HepG2 (cell line): ENCODE measurements around the gene AQP11. TPM values are rescaled to one million over a fixed set of nuclear protein-coding genes. Genes with fewer than 3 reads are reported as not detected.

Experiments
- CEBPG ChIP-seq: IDR thresholded peaks from 2 replicates; pipeline ENCODE4 v1.6.1; 2016
- ERF ChIP-seq: IDR thresholded peaks from 2 replicates; pipeline ENCODE4 v1.6.1; 2018; ENCODE audit warnings: missing biosample characterization, missing genetic modification reagents
- HBP1 ChIP-seq: IDR thresholded peaks from 2 replicates; pipeline ENCODE4 v1.6.1; 2016; ENCODE audit warnings: low read depth, control low read depth
- HIVEP1 ChIP-seq: sonication (generic); formaldehyde crosslinking; IDR thresholded peaks from 2 replicates; pipeline ENCODE4 v1.4.0; 2020; ENCODE audit warnings: mild to moderate bottlenecking, missing genetic modification reagents
- HMGXB3 ChIP-seq: sonication (generic); formaldehyde crosslinking; IDR thresholded peaks from 2 replicates; pipeline ENCODE4 v1.4.0; 2020; ENCODE audit warnings: missing genetic modification reagents, borderline replicate concordance
- MEIS2 ChIP-seq: sonication (generic); formaldehyde crosslinking; IDR thresholded peaks from 2 replicates; pipeline ENCODE4 v1.9.0; 2021; ENCODE audit warnings: mild to moderate bottlenecking, missing genetic modification reagents
- MIER2 ChIP-seq: IDR thresholded peaks from 2 replicates; pipeline ENCODE4 v1.6.1; 2016; ENCODE audit warnings: missing biosample characterization, missing genetic modification reagents
- NCOA1 ChIP-seq: sonication (generic); formaldehyde crosslinking; IDR thresholded peaks from 2 replicates; pipeline ENCODE4 v1.9.0; 2021; ENCODE audit warnings: missing genetic modification reagents
- NFIC ChIP-seq: IDR thresholded peaks from 2 replicates; pipeline ENCODE4 v1.6.1; 2012; ENCODE audit warnings: mild to moderate bottlenecking, low read length, inconsistent platforms
- PAF1 ChIP-seq: IDR thresholded peaks from 2 replicates; pipeline ENCODE4 v1.6.1; 2016; ENCODE audit warnings: missing genetic modification reagents, missing compliant biosample characterization
- PAWR ChIP-seq: sonication (generic); formaldehyde crosslinking; IDR thresholded peaks from 2 replicates; pipeline ENCODE4 v1.4.0; 2020; ENCODE audit warnings: missing genetic modification reagents, mild to moderate bottlenecking, borderline replicate concordance
- PCBP1 ChIP-seq: fragments of 200-400 bp; formaldehyde crosslinking; IDR thresholded peaks from 2 replicates; pipeline ENCODE4 v1.6.1; 2017; ENCODE audit warnings: mild to moderate bottlenecking, low read depth, low read length, borderline replicate concordance
- STAT6 ChIP-seq: sonication (generic); formaldehyde crosslinking; IDR thresholded peaks from 2 replicates; pipeline ENCODE4 v1.4.0; 2020; ENCODE audit warnings: missing genetic modification reagents, mild to moderate bottlenecking, borderline replicate concordance
- ZBTB1 ChIP-seq: sonication (generic); formaldehyde crosslinking; IDR thresholded peaks from 2 replicates; pipeline ENCODE4 v1.4.0; 2020; ENCODE audit warnings: missing genetic modification reagents, borderline replicate concordance
- ZFYVE20 ChIP-seq: sonication (generic); formaldehyde crosslinking; IDR thresholded peaks from 2 replicates; pipeline ENCODE4 v1.8.0; 2023; ENCODE audit warnings: low read depth, mild to moderate bottlenecking, moderate library complexity, missing genetic modification reagents, borderline replicate concordance
- ZKSCAN5 ChIP-seq: sonication (generic); formaldehyde crosslinking; IDR thresholded peaks from 2 replicates; pipeline ENCODE4 v1.5.1; 2020; ENCODE audit warnings: mild to moderate bottlenecking, missing genetic modification reagents
- ZKSCAN8 ChIP-seq: IDR thresholded peaks from 2 replicates; pipeline ENCODE4 v1.6.1; 2016; ENCODE audit warnings: borderline replicate concordance, missing genetic modification reagents, missing compliant biosample characterization
- ZNF331 ChIP-seq: sonication (generic); formaldehyde crosslinking; IDR thresholded peaks from 2 replicates; pipeline ENCODE4 v1.4.0; 2020; ENCODE audit warnings: missing genetic modification reagents
- ZNF382 ChIP-seq: sonication (generic); formaldehyde crosslinking; IDR thresholded peaks from 2 replicates; pipeline ENCODE4 v1.5.0; 2020; ENCODE audit warnings: missing genetic modification reagents, mild to moderate bottlenecking, borderline replicate concordance
- ZNF484 ChIP-seq: sonication (generic); formaldehyde crosslinking; IDR thresholded peaks from 2 replicates; pipeline ENCODE4 v1.5.1; 2020; ENCODE audit warnings: mild to moderate bottlenecking, low read depth, missing genetic modification reagents, borderline replicate concordance
- ZNF619 ChIP-seq: sonication (generic); formaldehyde crosslinking; IDR thresholded peaks from 2 replicates; pipeline ENCODE4 v1.4.0; 2020; ENCODE audit warnings: mild to moderate bottlenecking, missing genetic modification reagents
- ZSCAN25 ChIP-seq: sonication (generic); formaldehyde crosslinking; IDR thresholded peaks from 2 replicates; pipeline ENCODE4 v1.8.0; 2022; ENCODE audit warnings: mild to moderate bottlenecking, missing genetic modification reagents
- polyA plus RNA-seq, 8 experiments: library from polyadenylated mRNA; depleted of rRNA in 3 of 8; stranded (reverse) in 7 of 8; unstranded in 1 of 8; fragments of >200 nt; fragmentation: Illumina TruSeq in 4 of 8; extraction: Trizol in 4 of 8; gene quantifications; 2 replicates each; pipeline versions ENCODE4 v1.2.1 to v1.2.3, GENCODE V29; 2011 to 2016; ENCODE audit warnings: low read depth in 4 of 8, missing spikeins in 1 of 8, mixed read lengths in 1 of 8; ENCODE audit not compliant: insufficient read depth in 1 of 8
- total RNA-seq, 5 experiments: library from RNA; depleted of rRNA; stranded (reverse); fragments of >200 nt; fragmentation: Illumina TruSeq; extraction: Trizol; gene quantifications; 2 replicates each; pipeline ENCODE4 v1.2.3, GENCODE V29; 2016; ENCODE audit warnings: low read depth in 1 of 5

AQP11 gene
- total and polyA plus RNA-seq, 2 of the 13 experiments (the other 11 are each of a cell fraction or from before 2014, with no cell fraction given) = 10.4 to 15.3 TPM

GRCh38 chr11:77637345-77638165, 47.8 kb downstream of the AQP11 start, which contains the start of gene CLNS1A (continued):
- TF ChIP-seq HMGXB3 (CRISPR knock-in tag) = peak; percentile 91; the same call in 1 of the 2 replicates
- no peak for TF ChIP-seq PAWR (CRISPR knock-in tag)
- TF ChIP-seq STAT6 (CRISPR knock-in tag) = no peak
- TF ChIP-seq ZKSCAN5 = no peak
- no peak for TF ChIP-seq CEBPG
- TF ChIP-seq PAF1 (CRISPR knock-in tag) = no peak
- TF ChIP-seq MIER2 (CRISPR knock-in tag) = no peak
- TF ChIP-seq ZBTB1 (CRISPR knock-in tag) = no peak
- TF ChIP-seq PCBP1 = no peak
- peak; percentile 47; the same call in 1 of the 2 replicates for TF ChIP-seq NFIC
- peak; percentile 46; the same call in 1 of the 2 replicates for TF ChIP-seq ZSCAN25 (CRISPR knock-in tag)
- TF ChIP-seq HBP1 (CRISPR knock-in tag) = peak; percentile 69; the same call in 1 of the 2 replicates
- no peak for TF ChIP-seq ZFYVE20 (CRISPR knock-in tag)
- TF ChIP-seq ZNF331 (CRISPR knock-in tag) = peak; percentile 86; the same call in 1 of the 2 replicates
- TF ChIP-seq ZNF382 (CRISPR knock-in tag) = no peak
- peak; percentile 66; the same call in 1 of the 2 replicates for TF ChIP-seq HIVEP1 (CRISPR knock-in tag)
- TF ChIP-seq NCOA1 (CRISPR knock-in tag) = peak; percentile 37; the same call in 1 of the 2 replicates
- TF ChIP-seq MEIS2 (CRISPR knock-in tag) = peak; percentile 51; the same call in 1 of the 2 replicates
- TF ChIP-seq ZKSCAN8 (CRISPR knock-in tag) = peak; percentile 51; the same call in 1 of the 2 replicates
- no peak for TF ChIP-seq ZNF484
- TF ChIP-seq ZNF619 (CRISPR knock-in tag) = no peak
- peak; percentile 93 for TF ChIP-seq ERF (CRISPR knock-in tag)
